HepG2 (cell line): Measurements from ENCODE around the gene PXK. TPM values are rescaled to one million over a fixed set of nuclear protein-coding genes. Genes with fewer than 3 reads are reported as not detected.

Experiments used
- ATAC-seq: fragments of 200-7000 bp; cut with Tn5 transposase; 3 replicates; pipeline ENCODE4 v1.9.1; 2020; ENCODE audit warnings: mild to moderate bottlenecking, moderate library complexity
- BruUV-seq: library from RNA; stranded (reverse); fragments of 400-500 nt; replicated peaks from 2 replicates; lab custom pipeline; 2021; lab: Mats Ljungman, UMichigan
- CTCF ChIA-PET: fragments of 300-600 bp; formaldehyde crosslinking; extraction: SDS; loops from one replicate; lab custom pipeline; 2021; ENCODE audit warnings: low total read pairs, inconsistent platforms, low intra/inter-chr PET ratio; lab: Yijun Ruan, JAX
- POLR2A ChIA-PET: fragments of 350-600 bp; sonication (Branson Sonifier 250); formaldehyde crosslinking; loops from one replicate; lab custom pipeline; 2020; ENCODE audit warnings: antibody characterized with exemption, inconsistent platforms; lab: Yijun Ruan, JAX
- DNase-seq: peaks from one replicate; pipeline ENCODE4 v3.0.0-alpha.2; 2015; ENCODE audit warnings: low spot score
- FAIRE-seq: peaks from 3 replicates; lab custom pipeline; 2011; peaks lifted over from hg19 to GRCh38; lab: Jason Lieb, UNC
- H2AFZ ChIP-seq: one replicate; pipeline ENCODE4 v1.6.1; 2011; ENCODE audit warnings: low read length, inconsistent platforms
- H3K27ac ChIP-seq: fragments of 300-600 bp; 3 replicates; pipeline ENCODE4 v1.8.0; 2011; ENCODE audit warnings: mixed run types, mild to moderate bottlenecking, mixed read lengths, low read length, inconsistent platforms; ENCODE audit not compliant: insufficient read depth; ENCODE audit errors: extremely low read length
- H3K27me3 ChIP-seq, 2 experiments: fragments of 200-600 bp in 1 of 2; 2 replicates in 1 of 2; 3 replicates in 1 of 2; pipeline versions ENCODE4 v1.6.0 to v1.8.0; 2011; ENCODE audit warnings: low read length in 2 of 2, mild to moderate bottlenecking in 2 of 2, moderate library complexity in 2 of 2, inconsistent platforms in 1 of 2; ENCODE audit not compliant: insufficient read depth in 2 of 2, control insufficient read depth in 1 of 2
- H3K36me3 ChIP-seq, 2 experiments: fragments of 200-600 bp in 1 of 2; replicated peaks in 1 of 2; 2 replicates in 1 of 2; 3 replicates in 1 of 2; pipeline versions ENCODE4 v1.5.1 to v1.8.0; 2011; ENCODE audit warnings: low read length in 2 of 2, inconsistent platforms in 1 of 2; ENCODE audit not compliant: insufficient read depth in 2 of 2, control insufficient read depth in 1 of 2
- H3K4me1 ChIP-seq: 2 replicates; pipeline ENCODE4 v1.5.1; 2012; ENCODE audit warnings: low read length, inconsistent platforms; ENCODE audit not compliant: insufficient read depth
- H3K4me2 ChIP-seq: 2 replicates; pipeline ENCODE4 v1.6.0; 2011; ENCODE audit warnings: low read depth, low read length, inconsistent platforms
- H3K4me3 ChIP-seq, 3 experiments: fragments of 200-600 bp in 1 of 3; sonication (generic), shearing (Covaris generic) in 1 of 3; replicated peaks in 1 of 3; 2 replicates each; pipeline ENCODE4 v1.5.1; 2011 to 2016; ENCODE audit warnings: low read length in 3 of 3, inconsistent platforms in 2 of 3, low read depth in 2 of 3, mild to moderate bottlenecking in 2 of 3, control low read depth in 1 of 3, mixed read lengths in 1 of 3; ENCODE audit not compliant: insufficient read depth in 1 of 3
- H3K79me2 ChIP-seq: one replicate; pipeline ENCODE4 v1.6.1; 2011; ENCODE audit warnings: low read length, inconsistent platforms; ENCODE audit not compliant: insufficient read depth
- H3K9ac ChIP-seq: 2 replicates; pipeline ENCODE4 v1.6.0; 2011; ENCODE audit warnings: mild to moderate bottlenecking, low read depth, low read length, inconsistent platforms; ENCODE audit not compliant: insufficient read depth
- H3K9me3 ChIP-seq: 2 replicates; pipeline ENCODE4 v1.5.1; 2012; ENCODE audit warnings: mild to moderate bottlenecking, low read length
- H4K20me1 ChIP-seq: 2 replicates; pipeline ENCODE4 v1.6.0; 2011; ENCODE audit warnings: inconsistent platforms, mild to moderate bottlenecking, low read length, moderate library complexity; ENCODE audit not compliant: insufficient read depth
- HES4 ChIP-seq: sonication (generic); formaldehyde crosslinking; IDR thresholded peaks from 2 replicates; pipeline ENCODE4 v1.9.0; 2021; ENCODE audit warnings: mild to moderate bottlenecking, missing genetic modification reagents, borderline replicate concordance
- KLF13 ChIP-seq: sonication (generic); formaldehyde crosslinking; IDR thresholded peaks from 2 replicates; pipeline ENCODE4 v1.4.0; 2020; ENCODE audit warnings: mild to moderate bottlenecking, missing genetic modification reagents
- MEF2D ChIP-seq: sonication (generic); formaldehyde crosslinking; IDR thresholded peaks from 2 replicates; pipeline ENCODE4 v1.5.1; 2020; ENCODE audit warnings: mild to moderate bottlenecking, missing genetic modification reagents
- SOX6 ChIP-seq, 2 experiments: fragments of 450-650 bp in 1 of 2; sonication (generic) in 1 of 2; formaldehyde crosslinking in 1 of 2; IDR thresholded peaks; 2 replicates each; pipeline versions ENCODE4 v1.4.0 to v1.6.1; 2017 to 2020; ENCODE audit warnings: antibody characterized with exemption in 1 of 2, mild to moderate bottlenecking in 1 of 2, missing genetic modification reagents in 1 of 2
- TBP ChIP-seq: sonication (generic); formaldehyde crosslinking; IDR thresholded peaks from 2 replicates; pipeline ENCODE4 v1.5.0; 2020; ENCODE audit warnings: missing genetic modification reagents
- TEAD3 ChIP-seq: optimal IDR thresholded peaks from 2 replicates; pipeline ENCODE3; 2016; ENCODE audit warnings: borderline replicate concordance
- XRCC5 ChIP-seq: fragments of 200-400 bp; formaldehyde crosslinking; optimal IDR thresholded peaks from 2 replicates; pipeline ENCODE3; 2017; ENCODE audit warnings: mild to moderate bottlenecking, low read length
- ZBTB49 ChIP-seq: sonication (generic); formaldehyde crosslinking; IDR thresholded peaks from 2 replicates; pipeline ENCODE4 v1.4.0; 2020; ENCODE audit warnings: missing genetic modification reagents, borderline replicate concordance
- ZFP62 ChIP-seq: sonication (generic); formaldehyde crosslinking; IDR thresholded peaks from 2 replicates; pipeline ENCODE4 v1.4.0; 2020; ENCODE audit warnings: missing genetic modification reagents
- ZNF235 ChIP-seq: sonication (generic); formaldehyde crosslinking; IDR thresholded peaks from 2 replicates; pipeline ENCODE4 v1.8.1; 2023; ENCODE audit warnings: mild to moderate bottlenecking, missing genetic modification reagents, borderline replicate concordance
- ZNF337 ChIP-seq: sonication (generic); formaldehyde crosslinking; IDR thresholded peaks from 2 replicates; pipeline ENCODE4 v1.5.1; 2020; ENCODE audit warnings: missing genetic modification reagents, low read depth, mild to moderate bottlenecking, borderline replicate concordance
- ZNF639 ChIP-seq: conservative IDR thresholded peaks from 2 replicates; pipeline ENCODE4 v1.6.1; 2018; ENCODE audit warnings: missing genetic modification reagents
- ZNF839 ChIP-seq: sonication (generic); formaldehyde crosslinking; IDR thresholded peaks from 2 replicates; pipeline ENCODE4 v1.4.0; 2020; ENCODE audit warnings: missing genetic modification reagents, mild to moderate bottlenecking, borderline replicate concordance
- WGBS: methylation state at CpG from one replicate; pipeline ENCODE4 v1.1.6; 2017; ENCODE audit warnings: low lambda C conversion rate; 5-methylcytosine and 5-hydroxymethylcytosine counted together
- in situ Hi-C: cut with HindIII; loops from 2 replicates; pipeline ENCODE4 v1.10.0; 2017; ENCODE audit warnings: low pct_unique_long_range_greater_than_20kb; ENCODE audit not compliant: extremely low pct_ligation_motif_present
- intact Hi-C: fragments of 100-400 bp; cut with micrococcal nuclease; formaldehyde crosslinking; loops from one replicate; pipeline ENCODE4 v1.10.0; 2022; ENCODE audit not compliant: unreplicated experiment
- polyA plus RNA-seq, 8 experiments: library from polyadenylated mRNA; depleted of rRNA in 3 of 8; stranded (reverse) in 7 of 8; unstranded in 1 of 8; fragments of >200 nt; fragmentation: Illumina TruSeq in 4 of 8; extraction: Trizol in 4 of 8; gene quantifications; 2 replicates each; pipeline versions ENCODE4 v1.2.1 to v1.2.3, GENCODE V29; 2011 to 2016; ENCODE audit warnings: low read depth in 4 of 8, missing spikeins in 1 of 8, mixed read lengths in 1 of 8; ENCODE audit not compliant: insufficient read depth in 1 of 8
- total RNA-seq, 5 experiments: library from RNA; depleted of rRNA; stranded (reverse); fragments of >200 nt; fragmentation: Illumina TruSeq; extraction: Trizol; gene quantifications; 2 replicates each; pipeline ENCODE4 v1.2.3, GENCODE V29; 2016; ENCODE audit warnings: low read depth in 1 of 5
- TF ChIP-seq, protein P1 (sequence below): sonication (generic); formaldehyde crosslinking; IDR thresholded peaks from 2 replicates; pipeline ENCODE4 v1.5.1; 2020; ENCODE audit warnings: missing genetic modification reagents, mild to moderate bottlenecking, borderline replicate concordance

PXK gene
- total and polyA plus RNA-seq, 2 of the 13 experiments (the other 11 are each of a cell fraction or from before 2014, with no cell fraction given): 6.4 to 18.6 TPM

DNA sequence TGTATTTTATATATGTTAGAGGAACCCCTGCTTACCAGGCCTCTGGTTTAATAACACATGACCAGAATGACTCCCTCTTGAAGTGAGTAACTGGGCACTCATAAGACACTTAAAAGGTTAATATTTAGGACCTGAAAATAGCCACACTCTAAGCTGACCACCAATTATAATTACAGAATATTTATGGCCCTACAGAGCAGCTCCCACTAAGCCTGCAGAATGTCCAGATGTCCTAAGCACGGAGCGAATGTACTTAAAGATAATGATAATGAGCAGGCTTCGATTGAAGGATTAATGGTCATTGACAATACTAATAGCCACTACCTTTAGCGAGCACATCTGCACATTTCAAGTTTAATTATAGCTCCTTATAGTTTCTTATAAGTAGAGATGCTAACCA, 136.4 kb downstream of the PXK start:
- CTCF ChIA-PET: no interaction called here
- no peak overlapping the region for H3K4me2 ChIP-seq
- 88% methylated on average over 4 of the region's 4 CpGs for WGBS

GRCh38 chr3:58470363-58471024, 137.8 kb downstream of the PXK start:
- intact Hi-C loops (loop anchor here (2.0 to 5.0 kb wide), 3 partner anchors 16 to 33 kb away; no protein-coding TSS in a partner anchor), in situ Hi-C loops (no loop called here)
- peak; percentile 34 for DNase-seq
- peak overlapping the region; percentile 84 for H3K27ac ChIP-seq
- peak overlapping the region; percentile 60 for H2AFZ ChIP-seq
- ChIA-PET POLR2A (interaction anchor here (0.7 to 2.9 kb wide), 14 partner anchors 14 to 67 kb away, joined by 3 to 26 read pairs (median 10); partner anchors contain the start of genes ACOX2, KCTD6 and PDHB), CTCF (no interaction called here)
- peak; percentile 58 for ATAC-seq
- H3K4me2 ChIP-seq: peak overlapping the region; percentile 84
- peaks cover 65% of the 10 kb centered on the region for H3K4me1 ChIP-seq
- H3K36me3 ChIP-seq: no peaks in the 10 kb centered on the region
- H4K20me1 ChIP-seq: no peaks in the 10 kb centered on the region
- no peak for FAIRE-seq
- H3K4me3 ChIP-seq: peak overlapping the region; percentile 8 to 58 (median 33); a peak in 5 of 6 replicates
- H3K9ac ChIP-seq: peak overlapping the region; percentile 62
- no peaks in the 10 kb centered on the region for H3K27me3 ChIP-seq
- H3K9me3 ChIP-seq: no peaks in the 10 kb centered on the region
- no TSS peak for BruUV-seq
- 9% methylated on average over 10 of the region's 12 CpGs for WGBS
- no peaks in the 10 kb centered on the region for H3K79me2 ChIP-seq
- TF ChIP-seq XRCC5 (no peak), KLF13 (CRISPR knock-in tag) (0 out of 2 replicates have a peak, but pooled peaks have one; percentile 15), ZNF235 (CRISPR knock-in tag) (no peak), HES4 (CRISPR knock-in tag) (no peak), ZNF639 (CRISPR knock-in tag) (no peak), ZNF839 (no peak), SOX6 (IDR thresholded peaks at IDR 0.05) (no peak), SOX6 (CRISPR knock-in tag; IDR thresholded peaks at IDR 0.05) (peak; percentile 65), TBP (CRISPR knock-in tag) (no peak), ZBTB49 (CRISPR knock-in tag) (no peak)
- TF ChIP-seq, protein P1, sequence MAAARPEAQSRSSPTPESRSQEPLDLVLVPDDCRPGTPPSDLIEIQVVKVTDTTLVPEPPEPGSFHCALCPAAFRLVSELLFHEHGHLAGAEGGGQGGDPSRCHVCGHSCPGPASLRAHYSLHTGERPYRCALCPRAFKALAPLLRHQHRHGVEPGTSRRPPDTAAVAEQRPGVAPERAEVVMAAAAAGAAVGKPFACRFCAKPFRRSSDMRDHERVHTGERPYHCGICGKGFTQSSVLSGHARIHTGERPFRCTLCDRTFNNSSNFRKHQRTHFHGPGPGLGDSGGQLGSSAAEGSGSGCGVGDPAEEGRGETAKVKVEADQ (CRISPR knock-in tag): no peak

More for the DNA sequence above, 136.4 kb downstream of the PXK start:
- H3K79me2 ChIP-seq: no peaks in the 10 kb centered on the region
- H3K27ac ChIP-seq: no peak overlapping the region
- no peak overlapping the region for H3K4me3 ChIP-seq
- H3K27me3 ChIP-seq: no peaks in the 10 kb centered on the region
- in situ Hi-C loops (no loop called here), intact Hi-C loops (no loop called here)
- no peak for TF ChIP-seq ZNF337 (CRISPR knock-in tag)
- TF ChIP-seq MEF2D (CRISPR knock-in tag): no peak
- TF ChIP-seq TEAD3 (CRISPR knock-in tag): no peak
- TF ChIP-seq ZFP62 (CRISPR knock-in tag): no peak
- H3K9me3 ChIP-seq: no peaks in the 10 kb centered on the region
- no peak overlapping the region for H3K9ac ChIP-seq
- H3K4me1 ChIP-seq: peaks cover 52% of the 10 kb centered on the region
- no peaks in the 10 kb centered on the region for H3K36me3 ChIP-seq
- no peak overlapping the region for H2AFZ ChIP-seq
- POLR2A ChIA-PET: interaction anchor here (2.7 kb wide), 1 partner anchor 57 kb away, joined by 10 read pairs; no protein-coding TSS in a partner anchor
- H4K20me1 ChIP-seq: no peaks in the 10 kb centered on the region
- ATAC-seq: no peak
- BruUV-seq: no TSS peak
- DNase-seq: no peak
- no peak for FAIRE-seq
